Body of pancreas (tissue), 4 donors: ENCODE measurements around the gene HELZ. TPM values are rescaled to one million over a fixed set of nuclear protein-coding genes. Genes with fewer than 3 reads are reported as not detected.
A peak's percentile ranks its signal among the peaks of the same experiment; 100 is the strongest.

Experiments
- ATAC-seq: fragments of 150-250 bp; one replicate; pipeline ENCODE4 v1.9.1; 2016
- DNase-seq, 4 donors: peaks; one replicate each; pipeline ENCODE4 v3.0.0-alpha.2; 2019
- H3K27ac ChIP-seq, 4 donors: fragments of 200-600 bp; sonication (generic); 1 replicate in 3 of 4; 2 replicates in 1 of 4; pipeline versions ENCODE4 v1.5.1 to v1.6.1; 2016 to 2019; ENCODE audit warnings: mild to moderate bottlenecking in 1 of 4, mixed read lengths in 1 of 4, moderate library complexity in 1 of 4
- H3K27me3 ChIP-seq, 2 donors: fragments of 200-600 bp; sonication (generic); one replicate each; pipeline ENCODE4 v1.6.0; 2016; ENCODE audit warnings: mild to moderate bottlenecking in 1 of 2
- H3K36me3 ChIP-seq, 2 donors: fragments of 200-600 bp; sonication (generic); replicated peaks in 1 of 2; 2 replicates each; pipeline ENCODE4 v1.5.1; 2016; ENCODE audit warnings: low read depth in 2 of 2; ENCODE audit not compliant: insufficient read depth in 1 of 2
- H3K4me1 ChIP-seq: fragments of 200-600 bp; sonication (generic); one replicate; pipeline ENCODE4 v1.6.0; 2016
- H3K4me3 ChIP-seq, 2 donors: fragments of 200-600 bp; sonication (generic); 1 replicate in 1 of 2; 2 replicates in 1 of 2; pipeline ENCODE4 v1.5.1; 2016 to 2019
- H3K9me3 ChIP-seq, 3 donors: fragments of 200-600 bp; sonication (generic); 1 replicate in 2 of 3; 2 replicates in 1 of 3; pipeline ENCODE4 v1.5.1; 2016
- POLR2A ChIP-seq, 3 donors: fragments of 450-650 bp; IDR thresholded peaks; one replicate each; pipeline ENCODE4 v1.6.1; 2016; ENCODE audit warnings: antibody characterized with exemption in 3 of 3, mild to moderate bottlenecking in 2 of 3
- WGBS, 2 donors: methylation state at CpG; one replicate each; pipeline ENCODE4 v1.1.5; 2017; 5-methylcytosine and 5-hydroxymethylcytosine counted together
- intact Hi-C: fragments of 100-400 bp; cut with DNase I; formaldehyde crosslinking; loops from one replicate; pipeline ENCODE4 v1.15.1; 2023
- total RNA-seq, 2 donors: library from RNA; depleted of rRNA; stranded (reverse); fragments of >200 nt; gene quantifications; one replicate each; pipeline ENCODE4 v1.1.0, GENCODE V29; 2016
- TF ChIP-seq, protein P1 (sequence below), 7 experiments: fragments of 450-650 bp in 4 of 7; fragments of 200-600 bp in 3 of 7; sonication (generic) in 3 of 7; IDR thresholded peaks; one replicate each; pipeline ENCODE4 v1.5.1; 2016 to 2019; ENCODE audit warnings: antibody characterized with exemption in 7 of 7

HELZ gene
- total RNA-seq, 2 donors from 2014 or later: 21.0 to 34.6 TPM

GRCh38 chr17:67047382-67047781 is 197.6 kb downstream of the HELZ start:
- ATAC-seq (no peak), DNase-seq (no peak)
- intact Hi-C loops: no loop called here
- WGBS, 2 donors: 22 to 75% methylated on average over 1 of the region's 1 CpG
- peaks cover 0 to 6% (median 0%) of the 10 kb centered on the region in 3 donors for H3K9me3 ChIP-seq
- peaks cover 8% of the 10 kb centered on the region for H3K4me1 ChIP-seq
- H3K27ac ChIP-seq: no peak overlapping the region
- no peaks in the 10 kb centered on the region for H3K27me3 ChIP-seq
- H3K4me3 ChIP-seq: no peak overlapping the region
- no peak for TF ChIP-seq POLR2A (IDR thresholded peaks at IDR 0.05)
- TF ChIP-seq, protein P1, sequence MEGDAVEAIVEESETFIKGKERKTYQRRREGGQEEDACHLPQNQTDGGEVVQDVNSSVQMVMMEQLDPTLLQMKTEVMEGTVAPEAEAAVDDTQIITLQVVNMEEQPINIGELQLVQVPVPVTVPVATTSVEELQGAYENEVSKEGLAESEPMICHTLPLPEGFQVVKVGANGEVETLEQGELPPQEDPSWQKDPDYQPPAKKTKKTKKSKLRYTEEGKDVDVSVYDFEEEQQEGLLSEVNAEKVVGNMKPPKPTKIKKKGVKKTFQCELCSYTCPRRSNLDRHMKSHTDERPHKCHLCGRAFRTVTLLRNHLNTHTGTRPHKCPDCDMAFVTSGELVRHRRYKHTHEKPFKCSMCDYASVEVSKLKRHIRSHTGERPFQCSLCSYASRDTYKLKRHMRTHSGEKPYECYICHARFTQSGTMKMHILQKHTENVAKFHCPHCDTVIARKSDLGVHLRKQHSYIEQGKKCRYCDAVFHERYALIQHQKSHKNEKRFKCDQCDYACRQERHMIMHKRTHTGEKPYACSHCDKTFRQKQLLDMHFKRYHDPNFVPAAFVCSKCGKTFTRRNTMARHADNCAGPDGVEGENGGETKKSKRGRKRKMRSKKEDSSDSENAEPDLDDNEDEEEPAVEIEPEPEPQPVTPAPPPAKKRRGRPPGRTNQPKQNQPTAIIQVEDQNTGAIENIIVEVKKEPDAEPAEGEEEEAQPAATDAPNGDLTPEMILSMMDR (IDR thresholded peaks at IDR 0.05): no peak
- H3K36me3 ChIP-seq: no peaks in the 10 kb centered on the region

GRCh38 chr17:67046398-67046797 is 198.6 kb downstream of the HELZ start:
- Histone ChIP-seq H3K36me3 (no peaks in the 10 kb centered on the region), H3K27me3 (no peaks in the 10 kb centered on the region), H3K4me3 (no peak overlapping the region), H3K4me1 (peaks cover 8% of the 10 kb centered on the region), H3K9me3 (peaks cover 0 to 6% (median 0%) of the 10 kb centered on the region in 3 donors), H3K27ac (no peak overlapping the region)
- no peak for ATAC-seq
- whole genome bisulfite sequencing, 2 donors: 58% methylated on average over 4 of the region's 4 CpGs; no CpG with 5 or more reads in 1 of the 2 donors
- intact Hi-C loops: no loop called here
- TF ChIP-seq, protein P1 (IDR thresholded peaks at IDR 0.05): no peak
- no peak for TF ChIP-seq POLR2A (IDR thresholded peaks at IDR 0.05)
- no peak for DNase-seq

GRCh38 chr17:67044940-67045339 is 200.1 kb downstream of the HELZ start:
- Histone ChIP-seq H3K4me1 (peaks cover 8% of the 10 kb centered on the region), H3K27me3 (no peaks in the 10 kb centered on the region), H3K27ac (no peak overlapping the region), H3K4me3 (no peak overlapping the region), H3K36me3 (no peaks in the 10 kb centered on the region), H3K9me3 (peaks cover 0 to 6% (median 0%) of the 10 kb centered on the region in 3 donors)
- intact Hi-C loops: no loop called here
- DNase-seq: peak in 3 of 4 donors; percentile 35 to 67 (median 46)
- TF ChIP-seq POLR2A (IDR thresholded peaks at IDR 0.05): no peak
- TF ChIP-seq, protein P1 (IDR thresholded peaks at IDR 0.05): peak in 1 of 7 experiments; percentile 22
- WGBS, 2 donors: 47 to 49% methylated on average over 5 of the region's 5 CpGs
- no peak for ATAC-seq

DNA sequence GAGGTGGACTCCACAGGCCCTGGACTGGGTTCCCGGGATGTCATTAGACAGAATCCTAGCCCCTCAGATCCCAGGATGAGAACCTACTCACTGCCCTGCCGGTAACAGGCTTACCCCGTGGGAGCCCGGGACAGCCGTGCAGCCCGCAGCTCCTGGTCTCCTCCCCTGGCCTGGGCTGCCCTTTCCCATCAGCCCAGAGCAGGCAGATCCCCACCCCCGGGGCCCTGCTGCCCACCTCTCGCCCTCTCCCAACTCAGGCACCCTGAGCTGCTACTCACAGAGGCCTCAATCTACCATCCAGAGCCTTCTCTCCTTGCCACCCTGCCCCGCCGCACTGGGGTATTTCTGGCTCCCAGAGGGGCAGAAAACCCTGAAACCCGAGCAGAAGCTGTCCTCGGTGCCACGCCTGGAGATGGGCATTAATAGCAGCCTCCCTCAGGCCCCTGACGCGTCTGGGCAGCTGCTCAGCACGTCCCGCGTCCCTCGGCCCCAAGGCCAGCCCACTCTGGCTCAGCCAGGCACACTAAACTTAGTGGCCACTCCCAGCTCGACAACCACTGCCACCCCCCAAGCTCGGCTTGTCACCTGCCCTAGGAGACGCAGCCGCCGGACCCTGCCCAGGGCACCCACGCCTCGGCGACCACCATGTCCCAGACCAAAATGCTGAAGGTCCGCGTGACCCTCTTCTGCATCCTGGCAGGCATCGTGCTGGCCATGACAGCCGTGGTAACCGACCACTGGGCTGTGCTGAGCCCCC is 200.8 kb downstream of the HELZ start, which contains the start of gene CACNG1:
TSS of gene CACNG1 (plus strand) at position 539 of the 757 bp plus-strand sequence. CDS start at position 646, 107 bp downstream.
- intact Hi-C loops: no loop called here
- DNase-seq: no peak
- H3K27ac ChIP-seq: no peak within 1 kb of the TSS
- H3K9me3 ChIP-seq: peaks cover 0 to 6% (median 0%) of the 10 kb centered on the region in 3 donors
- WGBS, 2 donors: 89 to 96% methylated on average over 21 to 30 of the region's 32 CpGs
- no peak for TF ChIP-seq POLR2A (IDR thresholded peaks at IDR 0.05)
- TF ChIP-seq, protein P1 (IDR thresholded peaks at IDR 0.05): no peak
- ATAC-seq: no peak
- H3K36me3 ChIP-seq: no peaks in the 10 kb centered on the region
- peaks cover 8% of the 10 kb centered on the region for H3K4me1 ChIP-seq
- no peaks in the 10 kb centered on the region for H3K27me3 ChIP-seq
- H3K4me3 ChIP-seq: no peak within 1 kb of the TSS
